Neural progenitor cell (in vitro differentiated cells): Measurements from ENCODE around the gene SLC39A12. TPM values are rescaled to one million over a fixed set of nuclear protein-coding genes. Genes with fewer than 3 reads are reported as not detected.

Experiments used
- DNase-seq: peaks from one replicate; pipeline ENCODE4 v3.0.0-alpha.2; 2016; ENCODE audit warnings: low spot score
- H2AFZ ChIP-seq: fragments of 200-600 bp; sonication (generic); replicated peaks from 2 replicates; pipeline ENCODE4 v1.6.1; 2016; ENCODE audit warnings: antibody characterized with exemption
- H3F3A ChIP-seq: fragments of 200-600 bp; sonication (generic); 2 replicates; pipeline ENCODE4 v1.6.1; 2016; ENCODE audit warnings: antibody characterized with exemption, low read depth
- H3K27ac ChIP-seq: fragments of 200-600 bp; sonication (generic); 2 replicates; pipeline ENCODE4 v1.5.1; 2016; ENCODE audit warnings: mild to moderate bottlenecking
- H3K27me3 ChIP-seq: fragments of 200-600 bp; sonication (generic); 2 replicates; pipeline ENCODE4 v1.6.1; 2016; ENCODE audit warnings: mild to moderate bottlenecking, moderate library complexity
- H3K36me3 ChIP-seq: fragments of 200-600 bp; sonication (generic); 2 replicates; pipeline ENCODE4 v1.5.1; 2016
- H3K4me1 ChIP-seq: fragments of 200-600 bp; sonication (generic); 2 replicates; pipeline ENCODE4 v1.6.1; 2016; ENCODE audit warnings: mixed run types
- H3K4me2 ChIP-seq: fragments of 200-600 bp; sonication (generic); 2 replicates; pipeline ENCODE4 v1.6.1; 2016
- H3K4me3 ChIP-seq: fragments of 200-600 bp; sonication (generic); 2 replicates; pipeline ENCODE4 v1.5.1; 2016
- H3K79me2 ChIP-seq: fragments of 200-600 bp; sonication (generic); 2 replicates; pipeline ENCODE4 v1.6.1; 2016; ENCODE audit warnings: low read depth
- H3K9ac ChIP-seq: fragments of 200-600 bp; sonication (generic); 2 replicates; pipeline ENCODE4 v1.6.1; 2016
- H3K9me3 ChIP-seq: fragments of 200-600 bp; sonication (generic); 2 replicates; pipeline ENCODE4 v1.5.1; 2016; ENCODE audit warnings: low read depth
- H4K20me1 ChIP-seq: fragments of 200-600 bp; sonication (generic); 2 replicates; pipeline ENCODE4 v1.6.1; 2016; ENCODE audit warnings: low read depth
- H3K27ac Mint-ChIP-seq: 3 replicates; pipeline ENCODE4 v1.8.0; 2021; ENCODE audit warnings: mixed read lengths
- H3K27me3 Mint-ChIP-seq: 2 replicates; pipeline ENCODE4 v1.8.0; 2022; ENCODE audit warnings: low read depth, mild to moderate bottlenecking, inconsistent platforms, moderate library complexity, mixed read lengths; ENCODE audit not compliant: insufficient read depth
- H3K36me3 Mint-ChIP-seq: 3 replicates; pipeline ENCODE4 v1.8.0; 2021; ENCODE audit warnings: mixed read lengths
- H3K4me1 Mint-ChIP-seq: 3 replicates; pipeline ENCODE4 v1.8.0; 2021; ENCODE audit warnings: mixed read lengths
- H3K4me3 Mint-ChIP-seq: 3 replicates; pipeline ENCODE4 v1.8.0; 2021; ENCODE audit warnings: mild to moderate bottlenecking, moderate library complexity, mixed read lengths
- H3K9me3 Mint-ChIP-seq: 3 replicates; pipeline ENCODE4 v1.8.0; 2020; ENCODE audit warnings: mixed read lengths
- EZH2 ChIP-seq: fragments of 200-600 bp; sonication (generic); IDR thresholded peaks from 2 replicates; pipeline ENCODE4 v1.6.1; 2017; ENCODE audit warnings: antibody characterized with exemption, mild to moderate bottlenecking, moderate library complexity
- EZH2phosphoT487 ChIP-seq: fragments of 200-600 bp; sonication (generic); IDR thresholded peaks from 2 replicates; pipeline ENCODE4 v1.6.1; 2017; ENCODE audit warnings: antibody characterized with exemption
- total RNA-seq: library from RNA; depleted of rRNA; stranded (reverse); fragments of >200 nt; gene quantifications from 2 replicates; pipeline ENCODE4 v1.2.3, GENCODE V29; 2015; ENCODE audit warnings: low replicate concordance
- TF ChIP-seq, protein P1 (sequence below): fragments of 200-600 bp; sonication (generic); IDR thresholded peaks from 2 replicates; pipeline ENCODE4 v1.5.1; 2017; ENCODE audit warnings: antibody characterized with exemption, mild to moderate bottlenecking

Gene SLC39A12
- total RNA-seq, 1 donor from 2014 or later: 0.22 TPM

DNA sequence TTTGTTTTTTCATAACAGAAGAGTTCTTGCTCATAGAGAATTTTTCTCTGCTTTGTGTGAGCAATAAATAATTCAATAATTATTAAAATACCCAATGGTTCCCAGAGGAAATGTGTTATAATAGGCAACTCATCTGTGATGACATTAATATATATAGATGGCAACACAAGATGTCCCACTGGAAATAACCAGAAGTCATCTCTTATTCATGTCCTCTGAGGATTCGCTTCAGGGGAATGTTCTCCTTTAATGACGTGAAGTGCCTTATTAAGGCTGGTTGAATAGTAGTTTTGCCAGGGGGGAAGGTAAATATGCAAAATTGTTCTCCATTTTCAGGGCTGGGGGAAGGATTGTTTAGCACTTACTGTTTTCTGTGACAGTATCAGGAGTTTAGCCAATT is 3.1 kb downstream of the SLC39A12 start:
- no peak overlapping the region for H3K27ac ChIP-seq
- H3K9ac ChIP-seq: no peak overlapping the region
- TF ChIP-seq EZH2phosphoT487: no peak
- no peak for DNase-seq
- no peaks in the 10 kb centered on the region for H4K20me1 ChIP-seq
- H2AFZ ChIP-seq: peak overlapping the region; percentile 60
- no peak overlapping the region for H3K4me3 ChIP-seq
- H3K9me3 ChIP-seq: no peaks in the 10 kb centered on the region
- H3K79me2 ChIP-seq: no peaks in the 10 kb centered on the region
- no peaks in the 10 kb centered on the region for H3F3A ChIP-seq
- H3K36me3 Mint-ChIP-seq: no peaks in the 10 kb centered on the region
- no peak overlapping the region for H3K27ac Mint-ChIP-seq
- H3K9me3 Mint-ChIP-seq: peaks cover 2% of the 10 kb centered on the region
- no peak overlapping the region for H3K4me2 ChIP-seq
- H3K4me1 ChIP-seq: peaks cover 20% of the 10 kb centered on the region
- no peaks in the 10 kb centered on the region for H3K27me3 Mint-ChIP-seq
- H3K4me3 Mint-ChIP-seq: no peak overlapping the region
- H3K4me1 Mint-ChIP-seq: peaks cover 28% of the 10 kb centered on the region
- H3K36me3 ChIP-seq: no peaks in the 10 kb centered on the region
- no peaks in the 10 kb centered on the region for H3K27me3 ChIP-seq

DNA sequence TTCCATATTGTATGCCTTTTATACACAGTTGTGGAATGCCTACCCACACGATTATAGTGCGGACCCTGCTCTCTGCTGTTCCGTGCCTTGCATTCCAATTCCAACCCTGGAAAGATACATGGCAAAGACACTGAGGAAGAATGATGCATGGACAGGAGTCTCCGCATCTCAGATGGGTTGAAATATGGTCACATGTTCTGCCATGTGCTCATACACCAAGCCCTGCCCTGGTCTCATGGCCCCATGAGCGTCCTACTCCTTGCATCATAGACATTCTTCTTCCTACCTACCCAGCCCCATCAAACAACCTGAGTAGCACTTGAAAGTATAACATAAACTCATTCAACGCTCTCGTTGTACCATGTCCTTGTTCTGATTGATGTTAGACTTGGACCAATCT is 6.3 kb downstream of the SLC39A12 start:
- Histone ChIP-seq H3K4me1 (peaks cover 4% of the 10 kb centered on the region), H4K20me1 (no peaks in the 10 kb centered on the region), H3K9me3 (no peaks in the 10 kb centered on the region), H3K79me2 (no peaks in the 10 kb centered on the region), H3K36me3 (no peaks in the 10 kb centered on the region), H3K27me3 (no peaks in the 10 kb centered on the region), H3K27ac (no peak overlapping the region), H2AFZ (no peak overlapping the region), H3F3A (no peaks in the 10 kb centered on the region), H3K4me3 (no peak overlapping the region), H3K4me2 (no peak overlapping the region), H3K9ac (no peak overlapping the region)
- no peak overlapping the region for H3K27ac Mint-ChIP-seq
- no peaks in the 10 kb centered on the region for H3K36me3 Mint-ChIP-seq
- H3K4me1 Mint-ChIP-seq: peaks cover 13% of the 10 kb centered on the region
- TF ChIP-seq, protein P1, sequence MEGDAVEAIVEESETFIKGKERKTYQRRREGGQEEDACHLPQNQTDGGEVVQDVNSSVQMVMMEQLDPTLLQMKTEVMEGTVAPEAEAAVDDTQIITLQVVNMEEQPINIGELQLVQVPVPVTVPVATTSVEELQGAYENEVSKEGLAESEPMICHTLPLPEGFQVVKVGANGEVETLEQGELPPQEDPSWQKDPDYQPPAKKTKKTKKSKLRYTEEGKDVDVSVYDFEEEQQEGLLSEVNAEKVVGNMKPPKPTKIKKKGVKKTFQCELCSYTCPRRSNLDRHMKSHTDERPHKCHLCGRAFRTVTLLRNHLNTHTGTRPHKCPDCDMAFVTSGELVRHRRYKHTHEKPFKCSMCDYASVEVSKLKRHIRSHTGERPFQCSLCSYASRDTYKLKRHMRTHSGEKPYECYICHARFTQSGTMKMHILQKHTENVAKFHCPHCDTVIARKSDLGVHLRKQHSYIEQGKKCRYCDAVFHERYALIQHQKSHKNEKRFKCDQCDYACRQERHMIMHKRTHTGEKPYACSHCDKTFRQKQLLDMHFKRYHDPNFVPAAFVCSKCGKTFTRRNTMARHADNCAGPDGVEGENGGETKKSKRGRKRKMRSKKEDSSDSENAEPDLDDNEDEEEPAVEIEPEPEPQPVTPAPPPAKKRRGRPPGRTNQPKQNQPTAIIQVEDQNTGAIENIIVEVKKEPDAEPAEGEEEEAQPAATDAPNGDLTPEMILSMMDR: no peak
- TF ChIP-seq EZH2: no peak
- no peaks in the 10 kb centered on the region for H3K27me3 Mint-ChIP-seq
- no peak overlapping the region for H3K4me3 Mint-ChIP-seq
- no peak for DNase-seq
- H3K9me3 Mint-ChIP-seq: peaks cover 2% of the 10 kb centered on the region

DNA sequence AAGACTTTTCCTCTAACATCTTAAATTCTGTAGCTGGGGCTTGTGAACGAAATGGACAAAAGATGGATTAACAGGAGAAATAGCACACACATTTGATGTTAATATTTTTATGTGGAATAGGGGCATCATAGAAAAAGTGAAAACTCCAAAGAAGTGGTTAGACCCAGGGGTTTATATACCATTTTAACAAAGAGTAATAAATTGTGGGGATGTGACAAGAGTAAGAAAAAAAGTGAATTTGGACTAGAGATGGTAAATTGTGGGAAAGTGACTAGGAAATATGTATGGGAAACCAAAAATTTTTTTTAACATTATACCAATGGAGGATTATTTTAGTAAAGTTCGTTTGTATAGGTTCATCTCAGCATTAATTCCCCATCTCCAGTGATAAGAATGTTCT is 8.2 kb downstream of the SLC39A12 start:
- no peak overlapping the region for H3K27ac Mint-ChIP-seq
- H4K20me1 ChIP-seq: no peaks in the 10 kb centered on the region

More for the DNA sequence above, 8.2 kb downstream of the SLC39A12 start:
- Histone ChIP-seq H3K79me2 (no peaks in the 10 kb centered on the region), H3K9me3 (no peaks in the 10 kb centered on the region), H3K27ac (no peak overlapping the region), H3K27me3 (no peaks in the 10 kb centered on the region), H3F3A (no peaks in the 10 kb centered on the region), H2AFZ (no peak overlapping the region), H3K36me3 (no peaks in the 10 kb centered on the region), H3K4me2 (no peak overlapping the region), H3K9ac (no peak overlapping the region), H3K4me1 (no peaks in the 10 kb centered on the region), H3K4me3 (no peak overlapping the region)
- Mint-ChIP-seq H3K9me3 (peaks cover 2% of the 10 kb centered on the region), H3K4me1 (peaks cover 5% of the 10 kb centered on the region), H3K36me3 (no peaks in the 10 kb centered on the region), H3K27me3 (no peaks in the 10 kb centered on the region), H3K4me3 (no peak overlapping the region)
- no peak for DNase-seq
- TF ChIP-seq EZH2 (no peak), EZH2phosphoT487 (no peak)
- TF ChIP-seq, protein P1: no peak
